ENCODE measurements around the gene ASCC1. TPM values are rescaled to one million over a fixed set of nuclear protein-coding genes. Genes with fewer than 3 reads are reported as not detected.

Gene ASCC1
- total and polyA plus RNA-seq, 2 of the 13 experiments (the other 11 are each of a cell fraction or from before 2014, with no cell fraction given): 21.6 to 30.1 TPM

- no peak for TF ChIP-seq JARID2 (CRISPR knock-in tag; IDR thresholded peaks at IDR 0.05; ENCODE audit: insufficient replicate concordance)
- TF ChIP-seq ZFP1 (CRISPR knock-in tag; IDR thresholded peaks at IDR 0.05): peak; percentile 52; the same call in 1 of the 2 replicates
- no peak for TF ChIP-seq ZNF329 (CRISPR knock-in tag; IDR thresholded peaks at IDR 0.05; ENCODE audit: low read depth)
- TF ChIP-seq ZNF383 (CRISPR knock-in tag; IDR thresholded peaks at IDR 0.05; ENCODE audit: borderline replicate concordance): no peak
- peak; percentile 72 for TF ChIP-seq DMAP1 (CRISPR knock-in tag; IDR thresholded peaks at IDR 0.05)
- TF ChIP-seq ZNF430 (CRISPR knock-in tag; IDR thresholded peaks at IDR 0.05): peak; percentile 66
- TF ChIP-seq ZNF235 (CRISPR knock-in tag; IDR thresholded peaks at IDR 0.05; ENCODE audit: borderline replicate concordance): no peak
- TF ChIP-seq HNF4A (CRISPR knock-in tag; IDR thresholded peaks at IDR 0.05): no peak
- TF ChIP-seq HOXD1 (CRISPR knock-in tag; IDR thresholded peaks at IDR 0.05): no peak
- TF ChIP-seq, protein P1, sequence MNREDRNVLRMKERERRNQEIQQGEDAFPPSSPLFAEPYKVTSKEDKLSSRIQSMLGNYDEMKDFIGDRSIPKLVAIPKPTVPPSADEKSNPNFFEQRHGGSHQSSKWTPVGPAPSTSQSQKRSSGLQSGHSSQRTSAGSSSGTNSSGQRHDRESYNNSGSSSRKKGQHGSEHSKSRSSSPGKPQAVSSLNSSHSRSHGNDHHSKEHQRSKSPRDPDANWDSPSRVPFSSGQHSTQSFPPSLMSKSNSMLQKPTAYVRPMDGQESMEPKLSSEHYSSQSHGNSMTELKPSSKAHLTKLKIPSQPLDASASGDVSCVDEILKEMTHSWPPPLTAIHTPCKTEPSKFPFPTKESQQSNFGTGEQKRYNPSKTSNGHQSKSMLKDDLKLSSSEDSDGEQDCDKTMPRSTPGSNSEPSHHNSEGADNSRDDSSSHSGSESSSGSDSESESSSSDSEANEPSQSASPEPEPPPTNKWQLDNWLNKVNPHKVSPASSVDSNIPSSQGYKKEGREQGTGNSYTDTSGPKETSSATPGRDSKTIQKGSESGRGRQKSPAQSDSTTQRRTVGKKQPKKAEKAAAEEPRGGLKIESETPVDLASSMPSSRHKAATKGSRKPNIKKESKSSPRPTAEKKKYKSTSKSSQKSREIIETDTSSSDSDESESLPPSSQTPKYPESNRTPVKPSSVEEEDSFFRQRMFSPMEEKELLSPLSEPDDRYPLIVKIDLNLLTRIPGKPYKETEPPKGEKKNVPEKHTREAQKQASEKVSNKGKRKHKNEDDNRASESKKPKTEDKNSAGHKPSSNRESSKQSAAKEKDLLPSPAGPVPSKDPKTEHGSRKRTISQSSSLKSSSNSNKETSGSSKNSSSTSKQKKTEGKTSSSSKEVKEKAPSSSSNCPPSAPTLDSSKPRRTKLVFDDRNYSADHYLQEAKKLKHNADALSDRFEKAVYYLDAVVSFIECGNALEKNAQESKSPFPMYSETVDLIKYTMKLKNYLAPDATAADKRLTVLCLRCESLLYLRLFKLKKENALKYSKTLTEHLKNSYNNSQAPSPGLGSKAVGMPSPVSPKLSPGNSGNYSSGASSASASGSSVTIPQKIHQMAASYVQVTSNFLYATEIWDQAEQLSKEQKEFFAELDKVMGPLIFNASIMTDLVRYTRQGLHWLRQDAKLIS (CRISPR knock-in tag; IDR thresholded peaks at IDR 0.05): 0 out of 2 replicates have a peak, but pooled peaks have one; percentile 59
- 0 out of 2 replicates have a peak, but pooled peaks have one; percentile 23 for TF ChIP-seq ZNF670 (CRISPR knock-in tag; IDR thresholded peaks at IDR 0.05; ENCODE audit: borderline replicate concordance)
- no peak for TF ChIP-seq FOXA1 (IDR thresholded peaks at IDR 0.05)
- peak; percentile 31; the same call in 1 of the 2 replicates for TF ChIP-seq FOXA1 (CRISPR knock-in tag; IDR thresholded peaks at IDR 0.05)
- TF ChIP-seq ZNF773 (CRISPR knock-in tag; IDR thresholded peaks at IDR 0.05; ENCODE audit: borderline replicate concordance): no peak; the same call in 1 of the 2 replicates
- TF ChIP-seq TMF1 (CRISPR knock-in tag; IDR thresholded peaks at IDR 0.05; ENCODE audit: low read depth): peak; percentile 69; the same call in 1 of the 2 replicates
- TF ChIP-seq BORCS8-MEF2B (CRISPR knock-in tag; IDR thresholded peaks at IDR 0.05): 0 out of 2 replicates have a peak, but pooled peaks have one; percentile 16
- TF ChIP-seq, protein P2, sequence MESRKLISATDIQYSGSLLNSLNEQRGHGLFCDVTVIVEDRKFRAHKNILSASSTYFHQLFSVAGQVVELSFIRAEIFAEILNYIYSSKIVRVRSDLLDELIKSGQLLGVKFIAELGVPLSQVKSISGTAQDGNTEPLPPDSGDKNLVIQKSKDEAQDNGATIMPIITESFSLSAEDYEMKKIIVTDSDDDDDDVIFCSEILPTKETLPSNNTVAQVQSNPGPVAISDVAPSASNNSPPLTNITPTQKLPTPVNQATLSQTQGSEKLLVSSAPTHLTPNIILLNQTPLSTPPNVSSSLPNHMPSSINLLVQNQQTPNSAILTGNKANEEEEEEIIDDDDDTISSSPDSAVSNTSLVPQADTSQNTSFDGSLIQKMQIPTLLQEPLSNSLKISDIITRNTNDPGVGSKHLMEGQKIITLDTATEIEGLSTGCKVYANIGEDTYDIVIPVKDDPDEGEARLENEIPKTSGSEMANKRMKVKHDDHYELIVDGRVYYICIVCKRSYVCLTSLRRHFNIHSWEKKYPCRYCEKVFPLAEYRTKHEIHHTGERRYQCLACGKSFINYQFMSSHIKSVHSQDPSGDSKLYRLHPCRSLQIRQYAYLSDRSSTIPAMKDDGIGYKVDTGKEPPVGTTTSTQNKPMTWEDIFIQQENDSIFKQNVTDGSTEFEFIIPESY (CRISPR knock-in tag; IDR thresholded peaks at IDR 0.05): peak; percentile 48; the same call in 1 of the 2 replicates
- TF ChIP-seq RBFOX2 (IDR thresholded peaks at IDR 0.05; ENCODE audit: low read depth, low read length): peak; percentile 78
- peak; percentile 64; the same call in 1 of the 2 replicates for TF ChIP-seq MED13 (CRISPR knock-in tag; IDR thresholded peaks at IDR 0.05)
- no peak for TF ChIP-seq ZNF777 (CRISPR knock-in tag; IDR thresholded peaks at IDR 0.05)
- no peak for TF ChIP-seq DNMT3B (CRISPR knock-in tag; conservative IDR thresholded peaks at IDR 0.05)
- 0 out of 2 replicates have a peak, but pooled peaks have one; percentile 68 for TF ChIP-seq ZNF253 (CRISPR knock-in tag; IDR thresholded peaks at IDR 0.05; ENCODE audit: borderline replicate concordance)
- TF ChIP-seq, protein P3, sequence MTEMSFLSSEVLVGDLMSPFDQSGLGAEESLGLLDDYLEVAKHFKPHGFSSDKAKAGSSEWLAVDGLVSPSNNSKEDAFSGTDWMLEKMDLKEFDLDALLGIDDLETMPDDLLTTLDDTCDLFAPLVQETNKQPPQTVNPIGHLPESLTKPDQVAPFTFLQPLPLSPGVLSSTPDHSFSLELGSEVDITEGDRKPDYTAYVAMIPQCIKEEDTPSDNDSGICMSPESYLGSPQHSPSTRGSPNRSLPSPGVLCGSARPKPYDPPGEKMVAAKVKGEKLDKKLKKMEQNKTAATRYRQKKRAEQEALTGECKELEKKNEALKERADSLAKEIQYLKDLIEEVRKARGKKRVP (CRISPR knock-in tag; IDR thresholded peaks at IDR 0.05): peak in 1 of 2 experiments; percentile 61; a peak in 1 of 4 replicates
Measured at GRCh38 chr10:72260976-72261783, 45.1 kb upstream of the ASCC1 start (continued).

All from HepG2 (cell line).